Adrenal gland (tissue), 5 donors: ENCODE measurements around the gene VWA5B1.

Experiments used
- POLR2A ChIP-seq, 2 donors: fragments of 450-650 bp; IDR thresholded peaks; one replicate each; pipeline ENCODE4 v1.6.1; 2017; ENCODE audit warnings: antibody characterized with exemption in 2 of 2, mild to moderate bottlenecking in 2 of 2, moderate library complexity in 1 of 2
- TF ChIP-seq, protein P1 (sequence below), 6 experiments: fragments of 450-650 bp in 4 of 6; fragments of 200-600 bp in 2 of 6; sonication (generic) in 1 of 6; IDR thresholded peaks; 1 replicate in 5 of 6; 2 replicates in 1 of 6; pipeline versions ENCODE4 v1.5.1 to v1.8.0; 2016 to 2021; ENCODE audit warnings: antibody characterized with exemption in 6 of 6, mild to moderate bottlenecking in 2 of 6, moderate library complexity in 1 of 6
- donor health status: DM: no; HTN: no; CAD: no.

DNA sequence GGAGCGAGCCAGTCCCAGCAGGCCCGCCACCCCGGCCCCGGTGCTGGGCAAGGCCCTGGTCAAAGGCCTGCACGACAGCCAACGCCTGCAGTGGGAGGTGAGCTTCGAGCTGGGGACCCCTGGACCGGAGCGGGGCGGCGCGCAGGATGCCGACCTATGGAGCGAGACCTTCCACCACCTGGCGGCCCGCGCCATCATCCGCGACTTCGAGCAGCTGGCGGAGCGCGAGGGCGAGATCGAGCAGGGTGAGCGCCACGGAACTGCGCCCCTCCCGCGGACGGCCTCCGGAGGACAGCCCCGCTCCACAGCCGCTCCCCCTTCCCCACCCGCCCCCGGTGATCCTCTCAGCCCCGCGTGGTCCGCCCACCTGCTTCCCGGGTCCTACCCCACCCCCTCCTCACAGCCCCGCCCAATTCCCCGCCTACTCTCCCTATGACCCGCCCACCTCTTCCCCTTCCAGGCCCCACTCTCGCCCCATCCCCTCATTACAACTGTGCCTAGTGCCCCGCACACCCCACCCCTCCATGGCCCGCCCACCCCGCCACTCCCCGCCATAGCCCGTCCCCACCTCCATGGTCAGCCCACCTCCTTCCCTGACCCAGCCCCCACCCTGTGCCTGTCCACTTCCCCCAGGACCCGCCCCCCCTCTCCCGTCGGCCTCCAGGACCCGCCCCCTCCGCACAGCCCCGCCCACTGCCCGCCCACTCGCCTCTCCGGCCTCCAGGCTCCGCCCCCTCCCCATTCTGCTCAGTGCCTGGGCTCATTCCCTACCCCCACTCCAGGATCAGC lies 52.7 kb downstream of the VWA5B1 start:
- TF ChIP-seq, protein P1, sequence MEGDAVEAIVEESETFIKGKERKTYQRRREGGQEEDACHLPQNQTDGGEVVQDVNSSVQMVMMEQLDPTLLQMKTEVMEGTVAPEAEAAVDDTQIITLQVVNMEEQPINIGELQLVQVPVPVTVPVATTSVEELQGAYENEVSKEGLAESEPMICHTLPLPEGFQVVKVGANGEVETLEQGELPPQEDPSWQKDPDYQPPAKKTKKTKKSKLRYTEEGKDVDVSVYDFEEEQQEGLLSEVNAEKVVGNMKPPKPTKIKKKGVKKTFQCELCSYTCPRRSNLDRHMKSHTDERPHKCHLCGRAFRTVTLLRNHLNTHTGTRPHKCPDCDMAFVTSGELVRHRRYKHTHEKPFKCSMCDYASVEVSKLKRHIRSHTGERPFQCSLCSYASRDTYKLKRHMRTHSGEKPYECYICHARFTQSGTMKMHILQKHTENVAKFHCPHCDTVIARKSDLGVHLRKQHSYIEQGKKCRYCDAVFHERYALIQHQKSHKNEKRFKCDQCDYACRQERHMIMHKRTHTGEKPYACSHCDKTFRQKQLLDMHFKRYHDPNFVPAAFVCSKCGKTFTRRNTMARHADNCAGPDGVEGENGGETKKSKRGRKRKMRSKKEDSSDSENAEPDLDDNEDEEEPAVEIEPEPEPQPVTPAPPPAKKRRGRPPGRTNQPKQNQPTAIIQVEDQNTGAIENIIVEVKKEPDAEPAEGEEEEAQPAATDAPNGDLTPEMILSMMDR (IDR thresholded peaks at IDR 0.05), result no peak
- no peak for TF ChIP-seq POLR2A (IDR thresholded peaks at IDR 0.05)
